Measurements from ENCODE around the gene GOLGA8M. TPM values are rescaled to one million over a fixed set of nuclear protein-coding genes. Genes with fewer than 3 reads are reported as not detected.
"Not testable (repeated sequence)": the region's sequence is repeated elsewhere in the genome, so short reads cannot be mapped to it uniquely, and the experiment has no call there.

GOLGA8M gene
- total RNA-seq, 1 donor from 2014 or later: 1.6 TPM

DNA sequence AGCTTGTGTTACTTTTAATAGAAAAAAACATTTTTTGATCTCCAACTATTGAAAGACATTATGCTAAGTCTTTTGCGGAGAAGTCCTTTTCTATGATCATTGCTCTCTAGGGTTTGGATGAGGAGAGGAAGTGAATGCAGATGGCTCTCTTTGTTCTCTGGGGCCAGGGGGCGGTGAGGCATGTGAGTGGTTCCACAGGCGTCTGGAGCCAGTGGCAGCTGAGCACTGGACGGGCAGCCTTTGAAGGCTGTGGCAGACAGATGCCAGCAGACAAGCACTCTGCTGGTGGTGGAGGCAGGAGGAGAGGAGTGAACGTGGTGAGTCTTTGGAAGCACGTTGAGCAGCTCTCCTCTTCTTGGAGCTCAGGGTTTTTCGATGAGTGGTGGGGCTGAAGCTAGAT lies 51.5 kb downstream of the GOLGA8M start:
- H3K4me1 ChIP-seq (ENCODE audit: insufficient read depth, low read length); H3K9ac ChIP-seq (ENCODE audit: low read length); H3K9me3 ChIP-seq (ENCODE audit: insufficient read depth, low read depth, low read length); H3K27ac ChIP-seq (ENCODE audit: low read depth, low read length); H3K27me3 ChIP-seq (ENCODE audit: insufficient read depth, low read length); H3K36me3 Mint-ChIP-seq (ENCODE audit: low read depth, unreplicated experiment); H3K4me2 ChIP-seq (ENCODE audit: low read length); H3K27me3 Mint-ChIP-seq (ENCODE audit: low read depth, unreplicated experiment); DNase-seq (ENCODE audit: low read depth); H3K4me1 Mint-ChIP-seq (ENCODE audit: low read depth, unreplicated experiment); H3K4me3 Mint-ChIP-seq (ENCODE audit: unreplicated experiment); H3K4me3 ChIP-seq (ENCODE audit: insufficient read depth, low read depth, low read length); FAIRE-seq; H2AFZ ChIP-seq (ENCODE audit: low read depth, low read length); H3K27ac Mint-ChIP-seq (ENCODE audit: unreplicated experiment); H3K79me2 ChIP-seq (ENCODE audit: insufficient read depth, low read length); H3K36me3 ChIP-seq (ENCODE audit: insufficient read depth, low read length); H3K9me3 Mint-ChIP-seq (ENCODE audit: unreplicated experiment); H4K20me1 ChIP-seq (ENCODE audit: insufficient read depth, low read length): not testable (repeated sequence)

DNA sequence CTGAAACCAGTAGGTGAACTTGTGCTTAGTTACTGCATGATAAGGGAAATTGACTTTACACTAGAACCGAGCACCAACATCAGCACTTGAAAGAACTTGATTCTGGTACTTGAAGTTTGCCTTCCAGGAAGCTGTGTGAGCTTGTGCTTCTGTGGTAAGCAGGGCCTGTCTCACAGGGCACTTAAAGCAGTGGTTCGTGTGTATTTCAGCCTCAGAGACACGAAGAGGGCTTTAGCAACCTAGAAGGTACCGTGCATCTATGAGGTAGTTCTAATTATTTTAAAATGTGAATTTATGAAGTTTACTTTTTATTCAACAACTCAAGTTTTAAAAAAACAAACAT lies 56.2 kb downstream of the GOLGA8M start:
- not testable (repeated sequence) for H3K27me3 ChIP-seq (ENCODE audit: insufficient read depth, low read length); H3K27me3 Mint-ChIP-seq (ENCODE audit: low read depth, unreplicated experiment); H3K9ac ChIP-seq (ENCODE audit: low read length); H2AFZ ChIP-seq (ENCODE audit: low read depth, low read length); DNase-seq (ENCODE audit: low read depth); H3K4me3 Mint-ChIP-seq (ENCODE audit: unreplicated experiment); H3K4me1 Mint-ChIP-seq (ENCODE audit: low read depth, unreplicated experiment); H3K27ac ChIP-seq (ENCODE audit: low read depth, low read length); H3K36me3 ChIP-seq (ENCODE audit: insufficient read depth, low read length); H3K4me1 ChIP-seq (ENCODE audit: insufficient read depth, low read length); H3K9me3 Mint-ChIP-seq (ENCODE audit: unreplicated experiment); H3K36me3 Mint-ChIP-seq (ENCODE audit: low read depth, unreplicated experiment); H3K4me3 ChIP-seq (ENCODE audit: insufficient read depth, low read depth, low read length); FAIRE-seq; H3K9me3 ChIP-seq (ENCODE audit: insufficient read depth, low read depth, low read length); H3K4me2 ChIP-seq (ENCODE audit: low read length); H4K20me1 ChIP-seq (ENCODE audit: insufficient read depth, low read length); H3K79me2 ChIP-seq (ENCODE audit: insufficient read depth, low read length); H3K27ac Mint-ChIP-seq (ENCODE audit: unreplicated experiment)

GRCh38 chr15:28655329-28656017 lies 56.7 kb downstream of the GOLGA8M start:
- not testable (repeated sequence) for H3K9me3 ChIP-seq (ENCODE audit: insufficient read depth, low read depth, low read length); DNase-seq (ENCODE audit: low read depth); FAIRE-seq; H3K9ac ChIP-seq (ENCODE audit: low read length); H3K36me3 Mint-ChIP-seq (ENCODE audit: low read depth, unreplicated experiment); H3K4me1 Mint-ChIP-seq (ENCODE audit: low read depth, unreplicated experiment); H3K4me3 ChIP-seq (ENCODE audit: insufficient read depth, low read depth, low read length); H3K4me2 ChIP-seq (ENCODE audit: low read length); H3K27ac Mint-ChIP-seq (ENCODE audit: unreplicated experiment); H3K79me2 ChIP-seq (ENCODE audit: insufficient read depth, low read length); H3K27me3 ChIP-seq (ENCODE audit: insufficient read depth, low read length); H3K4me3 Mint-ChIP-seq (ENCODE audit: unreplicated experiment); H3K4me1 ChIP-seq (ENCODE audit: insufficient read depth, low read length); H3K36me3 ChIP-seq (ENCODE audit: insufficient read depth, low read length); H4K20me1 ChIP-seq (ENCODE audit: insufficient read depth, low read length); H2AFZ ChIP-seq (ENCODE audit: low read depth, low read length); H3K27ac ChIP-seq (ENCODE audit: low read depth, low read length); H3K27me3 Mint-ChIP-seq (ENCODE audit: low read depth, unreplicated experiment); H3K9me3 Mint-ChIP-seq (ENCODE audit: unreplicated experiment)

DNA sequence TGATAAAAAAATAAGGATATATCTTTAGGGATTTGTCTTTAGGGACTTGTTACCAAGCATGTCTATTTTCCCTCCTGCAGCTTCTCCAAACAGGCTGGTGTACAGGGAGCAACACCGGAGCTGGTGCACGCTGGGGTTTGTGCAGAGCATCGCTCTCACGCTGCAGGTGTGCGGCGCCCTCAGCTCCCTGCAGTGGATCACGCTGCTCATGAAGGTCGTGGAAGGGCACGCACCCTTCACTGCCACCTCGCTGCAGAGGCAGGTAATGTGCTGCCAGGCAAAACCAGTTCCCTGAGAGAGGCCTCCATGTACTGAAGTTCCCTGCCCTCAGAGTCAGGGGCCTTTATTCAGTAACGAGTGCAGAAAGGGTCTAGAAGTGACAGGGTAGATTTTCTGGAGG lies 58.0 kb downstream of the GOLGA8M start:
- H3K4me3 Mint-ChIP-seq (ENCODE audit: unreplicated experiment); H3K27ac ChIP-seq (ENCODE audit: low read depth, low read length); H3K79me2 ChIP-seq (ENCODE audit: insufficient read depth, low read length); H4K20me1 ChIP-seq (ENCODE audit: insufficient read depth, low read length); H3K4me2 ChIP-seq (ENCODE audit: low read length); H3K36me3 ChIP-seq (ENCODE audit: insufficient read depth, low read length); H3K27me3 Mint-ChIP-seq (ENCODE audit: low read depth, unreplicated experiment); H3K4me1 Mint-ChIP-seq (ENCODE audit: low read depth, unreplicated experiment); H3K36me3 Mint-ChIP-seq (ENCODE audit: low read depth, unreplicated experiment); H3K9ac ChIP-seq (ENCODE audit: low read length); H3K4me1 ChIP-seq (ENCODE audit: insufficient read depth, low read length); H3K27me3 ChIP-seq (ENCODE audit: insufficient read depth, low read length); H2AFZ ChIP-seq (ENCODE audit: low read depth, low read length); H3K4me3 ChIP-seq (ENCODE audit: insufficient read depth, low read depth, low read length); H3K27ac Mint-ChIP-seq (ENCODE audit: unreplicated experiment); H3K9me3 Mint-ChIP-seq (ENCODE audit: unreplicated experiment); DNase-seq (ENCODE audit: low read depth); FAIRE-seq; H3K9me3 ChIP-seq (ENCODE audit: insufficient read depth, low read depth, low read length): not testable (repeated sequence)

DNA sequence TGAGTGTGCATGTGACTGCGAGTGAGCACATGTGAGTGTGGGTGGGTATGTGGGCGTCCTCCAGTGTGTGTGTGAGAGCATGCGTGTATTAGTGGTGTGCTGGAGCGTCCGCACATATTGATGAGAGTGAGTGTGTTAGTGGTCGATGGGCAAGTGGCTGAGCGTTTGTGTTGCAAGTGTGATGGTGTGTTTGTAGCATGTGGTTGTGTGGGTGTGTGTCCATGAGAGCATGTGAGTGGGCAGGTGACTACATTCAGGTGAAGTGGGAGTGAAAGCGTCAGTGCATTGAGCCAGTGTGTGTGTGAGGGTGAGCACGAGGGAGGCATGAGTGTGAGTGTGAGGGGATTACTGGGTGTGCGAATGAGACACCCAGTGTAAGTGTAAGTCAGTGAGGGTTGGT lies 59.7 kb downstream of the GOLGA8M start:
- H3K27ac Mint-ChIP-seq (ENCODE audit: unreplicated experiment): not testable (repeated sequence)

More for the DNA sequence above, 59.7 kb downstream of the GOLGA8M start:
- not testable (repeated sequence) for DNase-seq (ENCODE audit: low read depth); H3K9me3 ChIP-seq (ENCODE audit: insufficient read depth, low read depth, low read length); H3K4me3 Mint-ChIP-seq (ENCODE audit: unreplicated experiment); H3K9ac ChIP-seq (ENCODE audit: low read length); H3K36me3 Mint-ChIP-seq (ENCODE audit: low read depth, unreplicated experiment); FAIRE-seq; H3K4me2 ChIP-seq (ENCODE audit: low read length); H3K36me3 ChIP-seq (ENCODE audit: insufficient read depth, low read length); H3K4me1 Mint-ChIP-seq (ENCODE audit: low read depth, unreplicated experiment); H3K4me3 ChIP-seq (ENCODE audit: insufficient read depth, low read depth, low read length); H3K9me3 Mint-ChIP-seq (ENCODE audit: unreplicated experiment); H2AFZ ChIP-seq (ENCODE audit: low read depth, low read length); H3K27ac ChIP-seq (ENCODE audit: low read depth, low read length); H4K20me1 ChIP-seq (ENCODE audit: insufficient read depth, low read length); H3K27me3 ChIP-seq (ENCODE audit: insufficient read depth, low read length); H3K79me2 ChIP-seq (ENCODE audit: insufficient read depth, low read length); H3K4me1 ChIP-seq (ENCODE audit: insufficient read depth, low read length); H3K27me3 Mint-ChIP-seq (ENCODE audit: low read depth, unreplicated experiment)
